K562 (cell line): Measurements from ENCODE around the gene LTO1. TPM values are rescaled to one million over a fixed set of nuclear protein-coding genes. Genes with fewer than 3 reads are reported as not detected.

Source experiments
- ATAC-seq: fragments of 200-7000 bp; cut with Tn5 transposase; 3 replicates; pipeline ENCODE4 v1.9.1; 2020; ENCODE audit warnings: moderate library complexity
- BruUV-seq: library from RNA; stranded (reverse); fragments of 400-500 nt; replicated peaks from 2 replicates; lab custom pipeline; 2021; lab: Mats Ljungman, UMichigan
- CTCF ChIA-PET: fragments of 300-600 bp; formaldehyde crosslinking; extraction: SDS; loops from one replicate; lab custom pipeline; 2021; ENCODE audit warnings: low intra/inter-chr PET ratio; lab: Yijun Ruan, JAX
- POLR2A ChIA-PET: fragments of 300-600, 350-650 bp; sonication (Branson Sonifier 250); formaldehyde crosslinking; extraction: SDS; loops from one replicate; lab custom pipeline; 2021; ENCODE audit warnings: antibody characterized with exemption, inconsistent platforms; lab: Yijun Ruan, JAX
- DNase-seq, 4 experiments: peaks; one replicate each; pipeline versions ENCODE4 v3.0.0 to v3.0.0-alpha.2; 2011 to 2018; ENCODE audit warnings: low spot score in 3 of 4, mixed read lengths in 3 of 4; ENCODE audit errors: extremely low read depth in 1 of 4
- FAIRE-seq: peaks from 2 replicates; lab custom pipeline; 2011; peaks lifted over from hg19 to GRCh38; lab: Jason Lieb, UNC
- H2AFZ ChIP-seq: 2 replicates; pipeline ENCODE4 v1.6.0; 2011; ENCODE audit warnings: low read depth, low read length, control low read depth, inconsistent platforms
- H3K27ac ChIP-seq: fragments of 200-600 bp; 3 replicates; pipeline ENCODE4 v1.8.0; 2011; ENCODE audit warnings: low read depth, mild to moderate bottlenecking, control low read depth, inconsistent platforms, low read length, moderate library complexity, mixed read lengths; ENCODE audit errors: extremely low read depth
- H3K27me3 ChIP-seq, 2 experiments: fragments of 300-600 bp in 1 of 2; 2 replicates in 1 of 2; 3 replicates in 1 of 2; pipeline versions ENCODE4 v1.6.0 to v1.8.0; 2011; ENCODE audit warnings: inconsistent platforms in 2 of 2, low read length in 2 of 2, mild to moderate bottlenecking in 1 of 2, mixed read lengths in 1 of 2, moderate library complexity in 1 of 2; ENCODE audit not compliant: control insufficient read depth in 2 of 2, insufficient read depth in 2 of 2
- H3K36me3 ChIP-seq: fragments of 300-600 bp; 3 replicates; pipeline ENCODE4 v1.8.0; 2011; ENCODE audit warnings: mild to moderate bottlenecking, low read length, inconsistent platforms; ENCODE audit not compliant: control insufficient read depth, insufficient read depth
- H3K4me1 ChIP-seq, 2 experiments: fragments of 200-600 bp in 1 of 2; replicated peaks in 1 of 2; 2 replicates in 1 of 2; 3 replicates in 1 of 2; pipeline versions ENCODE4 v1.5.1 to v1.8.0; 2011; ENCODE audit warnings: inconsistent platforms in 2 of 2, low read length in 2 of 2, mild to moderate bottlenecking in 1 of 2, mixed read lengths in 1 of 2, moderate library complexity in 1 of 2; ENCODE audit not compliant: control insufficient read depth in 2 of 2, insufficient read depth in 2 of 2
- H3K4me2 ChIP-seq: 2 replicates; pipeline ENCODE4 v1.6.1; 2011; ENCODE audit warnings: low read length, control low read depth, inconsistent platforms, mixed read lengths; ENCODE audit not compliant: insufficient read depth
- H3K4me3 ChIP-seq: fragments of 200-600 bp; sonication (generic), shearing (Covaris generic); 2 replicates; pipeline ENCODE4 v1.5.1; 2016; ENCODE audit warnings: control low read depth, inconsistent platforms
- H3K79me2 ChIP-seq: fragments of 200-600 bp; 3 replicates; pipeline ENCODE4 v1.8.0; 2011; ENCODE audit warnings: low read length, inconsistent platforms; ENCODE audit not compliant: control insufficient read depth, insufficient read depth
- H3K9ac ChIP-seq, 2 experiments: 2 replicates each; pipeline versions ENCODE4 v1.6.0 to v1.6.1; 2011; ENCODE audit warnings: low read depth in 2 of 2, low read length in 2 of 2, control low read depth in 1 of 2, inconsistent platforms in 1 of 2, mild to moderate bottlenecking in 1 of 2, mixed read lengths in 1 of 2; ENCODE audit not compliant: insufficient read depth in 1 of 2
- H3K9me1 ChIP-seq: one replicate; pipeline ENCODE4 v1.6.0; 2011; ENCODE audit warnings: inconsistent platforms, mild to moderate bottlenecking, low read length, moderate library complexity; ENCODE audit not compliant: control insufficient read depth, insufficient read depth
- H3K9me3 ChIP-seq: replicated peaks from 2 replicates; pipeline ENCODE4 v1.5.1; 2011; ENCODE audit warnings: low read depth, low read length, inconsistent platforms; ENCODE audit not compliant: control insufficient read depth, insufficient read depth
- H4K20me1 ChIP-seq: replicated peaks from 2 replicates; pipeline ENCODE4 v1.6.1; 2011; ENCODE audit warnings: low read length, inconsistent platforms, mixed read lengths; ENCODE audit not compliant: control insufficient read depth, insufficient read depth
- E2F6 ChIP-seq, 2 experiments: IDR thresholded peaks; 2 replicates each; pipeline ENCODE4 v1.6.1; 2011; ENCODE audit warnings: borderline replicate concordance in 1 of 2, control low read depth in 1 of 2, low read depth in 1 of 2, low read length in 1 of 2, mild to moderate bottlenecking in 1 of 2, mixed read lengths in 1 of 2, moderate library complexity in 1 of 2; ENCODE audit not compliant: insufficient read depth in 1 of 2, insufficient read length in 1 of 2, poor library complexity in 1 of 2, severe bottlenecking in 1 of 2; ENCODE audit errors: extremely low read depth in 1 of 2
- E4F1 ChIP-seq: fragments of 250-450 bp; sonication (Bioruptor Pico); IDR thresholded peaks from 2 replicates; pipeline ENCODE4 v1.5.0; 2021; ENCODE audit warnings: mild to moderate bottlenecking, borderline replicate concordance
- KDM1A ChIP-seq, 2 experiments: fragments of 450-650 bp; IDR thresholded peaks; 2 replicates each; pipeline ENCODE4 v1.6.1; 2016; ENCODE audit warnings: mild to moderate bottlenecking in 2 of 2
- TARDBP ChIP-seq: fragments of 450-650 bp; IDR thresholded peaks from 2 replicates; pipeline ENCODE4 v1.6.1; 2016
- ZNF174 ChIP-seq: fragments of 250-450 bp; sonication (Bioruptor Pico); IDR thresholded peaks from 2 replicates; pipeline ENCODE4 v1.4.0; 2020; ENCODE audit warnings: mild to moderate bottlenecking
- WGBS: fragments of 100-300 bp; shearing (Covaris generic); methylation state at CpG from one replicate; pipeline ENCODE4 v1.1.6; 2016; ENCODE audit warnings: low coverage, mixed read lengths; ENCODE audit not compliant: insufficient coverage; ENCODE audit errors: missing lambda C conversion rate; 5-methylcytosine and 5-hydroxymethylcytosine counted together
- in situ Hi-C: fragments of 300-500 bp; cut with MboI; formaldehyde crosslinking; loops from 4 replicates; pipeline ENCODE4 v1.15.0; 2018; ENCODE audit warnings: inconsistent platforms, mixed read lengths
- intact Hi-C: fragments of 100-400 bp; cut with micrococcal nuclease; formaldehyde crosslinking; loops from 2 replicates; pipeline ENCODE4 v1.14.2; 2022
- polyA plus RNA-seq, 8 experiments: library from polyadenylated mRNA; depleted of rRNA in 4 of 8; stranded (reverse) in 5 of 8; unstranded in 3 of 8; fragments of >200 nt; fragmentation: Nextera tagmentation in 2 of 8; fragmentation: Illumina TruSeq in 1 of 8; extraction: Ambion mirVana in 2 of 8; extraction: Trizol in 1 of 8; gene quantifications; 2 replicates each; pipeline versions ENCODE4 v1.2.1 to v1.2.3, GENCODE V29; 2011 to 2014; ENCODE audit warnings: inconsistent platforms in 1 of 8, missing spikeins in 1 of 8
- total RNA-seq, 7 experiments: library from RNA; depleted of rRNA in 6 of 7; stranded (reverse); fragments of >200 nt in 6 of 7; fragmentation: Illumina TruSeq in 2 of 7; extraction: Trizol in 2 of 7; gene quantifications; 2 replicates each; pipeline versions ENCODE4 v1.2.1 to v1.2.3, GENCODE V29; 2011 to 2021; ENCODE audit warnings: low replicate concordance in 1 of 7

The LTO1 gene
- total and polyA plus RNA-seq, 9 of the 15 experiments (the other 6 are each of a cell fraction or from before 2014, with no cell fraction given): 2.6 to 43.4 (median 19.1) TPM

GRCh38 chr11:69716099-69716498 is 40.9 kb upstream of the LTO1 start:
- H2AFZ ChIP-seq: no peak overlapping the region
- 0 out of 2 replicates have a peak, but pooled peaks cover 6% of the 10 kb centered on the region for H4K20me1 ChIP-seq
- H3K79me2 ChIP-seq: no peaks in the 10 kb centered on the region
- H3K9me1 ChIP-seq: no peaks in the 10 kb centered on the region
- POLR2A ChIA-PET: interaction anchor here (0.5 kb wide), 1 partner anchor 952 kb away, joined by 4 read pairs; no protein-coding TSS in a partner anchor
- no TSS peak for BruUV-seq
- TF ChIP-seq ZNF174 (CRISPR knock-in tag) (no peak), TARDBP (no peak), KDM1A (IDR thresholded peaks at IDR 0.05) (peak in 1 of 2 experiments; percentile 80; a peak in 1 of 4 replicates), E4F1 (CRISPR knock-in tag) (no peak), E2F6 (IDR thresholded peaks at IDR 0.05; ENCODE audit: borderline replicate concordance in 1 of 2, extremely low read depth in 1 of 2, insufficient read depth in 1 of 2, insufficient read length in 1 of 2, low read depth in 1 of 2, low read length in 1 of 2, poor library complexity in 1 of 2, severe bottlenecking in 1 of 2) (no peak)
- WGBS: 6% methylated on average over 11 of the region's 11 CpGs
- ATAC-seq (no peak), DNase-seq (no peak), FAIRE-seq (no peak)
- intact Hi-C loops: no loop called here
- H3K9me3 ChIP-seq: no peaks in the 10 kb centered on the region
- no peaks in the 10 kb centered on the region for H3K36me3 ChIP-seq
- H3K4me1 ChIP-seq: peaks cover 0 to 4% of the 10 kb centered on the region in 2 experiments; a peak in 2 of 5 replicates
- CTCF ChIA-PET: no interaction called here
- no peak overlapping the region for H3K9ac ChIP-seq
- in situ Hi-C loops: loop anchor here (10.0 kb wide), 1 partner anchor 469 kb away; no protein-coding TSS in a partner anchor
- no peak overlapping the region for H3K27ac ChIP-seq
- peaks cover 26 to 74% of the 10 kb centered on the region in 2 experiments for H3K27me3 ChIP-seq
- no peak overlapping the region for H3K4me2 ChIP-seq
- H3K4me3 ChIP-seq: no peak overlapping the region
